HG03108 (cell line): ENCODE results near the gene FBXL14.
"Not testable (repeated sequence)": the region's sequence is repeated elsewhere in the genome, so short reads cannot be mapped to it uniquely, and the experiment has no call there.

Source experiments
- ATAC-seq: cut with Tn5 transposase; IDR thresholded peaks from one replicate; pipeline ENCODE4 v1.9.1; 2021; ENCODE audit warnings: moderate library complexity; ENCODE audit not compliant: unreplicated experiment

FBXL14 gene

GRCh38 chr12:1574865-1575259, 19.5 kb downstream of the FBXL14 start:
- ATAC-seq, result no peak

- ATAC-seq, result no peak
These were observed 20.2 kb downstream of the FBXL14 start for GRCh38 chr12:1573960-1574864.

- ATAC-seq, result no peak
These were observed 21.6 kb downstream of the FBXL14 start for GRCh38 chr12:1572731-1573130.

- no peak for ATAC-seq
These were observed 26.5 kb downstream of the FBXL14 start for GRCh38 chr12:1567852-1568251.

GRCh38 chr12:1566449-1567135, 27.8 kb downstream of the FBXL14 start:
- no peak for ATAC-seq

GRCh38 chr12:1565172-1565571, 29.2 kb downstream of the FBXL14 start:
- no peak for ATAC-seq

GRCh38 chr12:1564067-1564466, 30.3 kb downstream of the FBXL14 start:
- ATAC-seq, result no peak

GRCh38 chr12:1562813-1563407, 31.5 kb downstream of the FBXL14 start:
- no peak for ATAC-seq

GRCh38 chr12:1560704-1561103, 33.7 kb downstream of the FBXL14 start:
- no peak for ATAC-seq

GRCh38 chr12:1559676-1560091, 34.7 kb downstream of the FBXL14 start:
- no peak for ATAC-seq

GRCh38 chr12:1558108-1558507, 36.3 kb downstream of the FBXL14 start:
- not testable (repeated sequence) for ATAC-seq

- ATAC-seq, result peak; percentile 100
These were observed 40.1 kb downstream of the FBXL14 start for GRCh38 chr12:1553987-1554982.

- no peak for ATAC-seq
These were observed 40.8 kb downstream of the FBXL14 start for GRCh38 chr12:1553536-1553935.

GRCh38 chr12:1552911-1553491, 41.4 kb downstream of the FBXL14 start:
- no peak for ATAC-seq

- ATAC-seq, result no peak
These were observed 42.2 kb downstream of the FBXL14 start for GRCh38 chr12:1552171-1552570.

GRCh38 chr12:1551496-1551895, 42.9 kb downstream of the FBXL14 start:
- ATAC-seq, result no peak

GRCh38 chr12:1546931-1547640, 47.3 kb downstream of the FBXL14 start:
- ATAC-seq, result no peak

GRCh38 chr12:1544996-1545700, 49.2 kb downstream of the FBXL14 start:
- ATAC-seq, result no peak

- ATAC-seq, result no peak
These were observed 51.8 kb downstream of the FBXL14 start for GRCh38 chr12:1542599-1542998.
